Measurements from ENCODE around the gene RPTOR.

GRCh38 chr17:80888276-80889160 is 343.9 kb downstream of the RPTOR start:
- TF ChIP-seq TSHZ2 (CRISPR knock-in tag; IDR thresholded peaks at IDR 0.05) = no peak
- no peak for TF ChIP-seq ZNF565 (CRISPR knock-in tag; conservative IDR thresholded peaks at IDR 0.05; ENCODE audit: low read depth)
- TF ChIP-seq ZNF8 (CRISPR knock-in tag; IDR thresholded peaks at IDR 0.05) = no peak
- TF ChIP-seq ZFP30 (CRISPR knock-in tag; IDR thresholded peaks at IDR 0.05) = no peak
- no peak for TF ChIP-seq CREB5 (CRISPR knock-in tag; IDR thresholded peaks at IDR 0.05; ENCODE audit: low read depth)
- no peak for TF ChIP-seq SNAI2 (CRISPR knock-in tag; IDR thresholded peaks at IDR 0.05)
- no peak for TF ChIP-seq ZNF70 (CRISPR knock-in tag; IDR thresholded peaks at IDR 0.05)
- TF ChIP-seq PATZ1 (CRISPR knock-in tag; IDR thresholded peaks at IDR 0.05; ENCODE audit: borderline replicate concordance) = no peak

All from SK-N-SH treated with all-trans-retinoic acid at 6 μM for 48 hours (cell line).